GM18951 (cell line): ENCODE results near the gene PARP3.
"Not testable (repeated sequence)": the region's sequence is repeated elsewhere in the genome, so short reads cannot be mapped to it uniquely, and the experiment has no call there.

Experiments
- POLR2A ChIP-seq: IDR thresholded peaks from 4 replicates; pipeline ENCODE4 v1.6.1; 2011; ENCODE audit warnings: mild to moderate bottlenecking; ENCODE audit not compliant: insufficient read length, insufficient read depth; ENCODE audit errors: extremely low read depth
- in situ Hi-C: fragments of 300-500 bp; cut with MboI; formaldehyde crosslinking; loops from one replicate; pipeline ENCODE4 v1.12.0; 2022; ENCODE audit warnings: low sequenced_read_pairs, mixed read lengths, inconsistent platforms; ENCODE audit not compliant: unreplicated experiment

Gene PARP3

GRCh38 chr3:51984269-51984647 is 42.1 kb downstream of the PARP3 start:
- in situ Hi-C loops: no loop called here
- no peak for TF ChIP-seq POLR2A

GRCh38 chr3:51985063-51985462 is 42.9 kb downstream of the PARP3 start:
- no peak for TF ChIP-seq POLR2A
- in situ Hi-C loops: no loop called here

- TF ChIP-seq POLR2A: no peak
- in situ Hi-C loops: no loop called here
Observed at GRCh38 chr3:51986010-51986947, 44.1 kb downstream of the PARP3 start.

GRCh38 chr3:51987568-51987967 is 45.4 kb downstream of the PARP3 start:
- in situ Hi-C loops: no loop called here
- TF ChIP-seq POLR2A: no peak

GRCh38 chr3:51988286-51989146 is 46.4 kb downstream of the PARP3 start:
- peak; percentile 31 for TF ChIP-seq POLR2A
- in situ Hi-C loops: no loop called here

GRCh38 chr3:51990501-51990971 is 48.4 kb downstream of the PARP3 start:
- in situ Hi-C loops: not testable (repeated sequence)

GRCh38 chr3:51992017-51992682 is 50.0 kb downstream of the PARP3 start:
- peak; percentile 27 for TF ChIP-seq POLR2A
- in situ Hi-C loops: no loop called here

GRCh38 chr3:51993657-51994056 is 51.5 kb downstream of the PARP3 start:
- in situ Hi-C loops: not testable (repeated sequence)

- in situ Hi-C loops: no loop called here
Observed at GRCh38 chr3:51994530-51994929, 52.4 kb downstream of the PARP3 start.

GRCh38 chr3:51995346-51996163 is 53.4 kb downstream of the PARP3 start, which contains the start of gene RPL29:
Gene RPL29 (minus strand): TSS chr3:51995895. CDS start chr3:51995461, 434 bp downstream.
- peak; percentile 97 for TF ChIP-seq POLR2A
- in situ Hi-C loops: no loop called here

More at GRCh38 chr3:51994530-51994929, 52.4 kb downstream of the PARP3 start:
- no peak for TF ChIP-seq POLR2A

- no peak for TF ChIP-seq POLR2A
- in situ Hi-C loops: no loop called here
Observed at GRCh38 chr3:51997172-51997571, 55.0 kb downstream of the PARP3 start.

GRCh38 chr3:51997935-51998596 is 55.9 kb downstream of the PARP3 start:
- no peak for TF ChIP-seq POLR2A
- in situ Hi-C loops: no loop called here
